SIG-M5 treated with dmso at 0.1 percent for 504 hours (cell line): Measurements from ENCODE around the gene RARS2.
"Not testable (repeated sequence)": the region's sequence is repeated elsewhere in the genome, so short reads cannot be mapped to it uniquely, and the experiment has no call there.

Source experiments
- DNase-seq: peaks from one replicate; lab custom pipeline; 2025; ENCODE audit not compliant: unreplicated experiment; lab: John Stamatoyannopoulos, UW

The RARS2 gene

DNA sequence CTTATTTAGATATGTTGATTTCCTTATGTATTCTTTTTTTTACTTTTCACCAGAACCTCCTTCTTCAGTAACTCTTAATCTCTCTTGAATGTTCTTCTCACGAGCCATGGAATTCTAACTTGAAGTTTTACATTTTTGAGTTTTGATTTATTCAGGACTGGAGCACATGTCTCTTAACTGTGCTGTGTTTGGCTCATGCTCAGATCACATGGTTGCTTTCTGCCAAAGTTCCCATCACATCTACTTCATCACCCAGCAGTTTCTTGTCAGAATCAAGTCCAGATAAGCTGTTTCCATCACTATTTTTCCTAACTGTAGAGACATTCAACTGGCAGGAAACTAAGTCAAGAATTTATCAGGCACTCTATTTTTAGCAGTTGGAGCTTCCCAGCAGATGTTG, 85.3 kb downstream of the RARS2 start:
- no peak for DNase-seq

DNA sequence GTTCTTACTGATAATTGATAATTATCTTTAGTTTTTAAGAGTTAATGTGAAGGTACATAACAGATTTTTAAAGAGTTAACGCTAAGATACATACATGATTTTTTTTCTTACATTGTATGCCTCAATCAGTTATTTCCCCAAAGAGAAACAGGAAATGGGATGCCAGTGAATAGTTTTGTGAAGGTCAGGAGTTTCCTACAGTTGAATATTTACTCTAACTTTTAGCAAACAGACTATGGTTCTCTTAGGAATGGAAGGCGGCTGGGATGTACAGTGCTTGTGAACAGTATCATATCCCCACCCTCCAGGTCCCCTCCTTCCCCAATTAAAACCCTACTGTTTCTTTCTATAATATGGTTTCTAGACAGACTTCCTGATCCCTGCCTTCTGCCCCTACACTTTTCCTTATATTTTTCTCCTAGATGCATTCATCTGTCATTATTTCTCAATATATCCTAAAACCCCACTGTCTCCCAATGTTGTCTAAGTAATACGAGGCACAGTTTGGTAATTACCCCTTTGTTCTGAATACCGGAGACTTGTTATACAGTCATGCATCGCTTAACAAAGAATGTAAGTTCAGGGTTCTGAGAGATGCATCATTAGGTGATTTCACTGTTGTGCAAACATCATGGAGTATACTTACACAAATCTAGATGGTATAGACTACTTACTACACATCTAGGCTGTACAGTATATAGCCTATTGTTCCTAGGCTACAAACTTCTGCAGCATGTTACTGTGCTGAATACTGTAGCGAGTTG, 87.8 kb downstream of the RARS2 start:
- DNase-seq, result no peak

DNA sequence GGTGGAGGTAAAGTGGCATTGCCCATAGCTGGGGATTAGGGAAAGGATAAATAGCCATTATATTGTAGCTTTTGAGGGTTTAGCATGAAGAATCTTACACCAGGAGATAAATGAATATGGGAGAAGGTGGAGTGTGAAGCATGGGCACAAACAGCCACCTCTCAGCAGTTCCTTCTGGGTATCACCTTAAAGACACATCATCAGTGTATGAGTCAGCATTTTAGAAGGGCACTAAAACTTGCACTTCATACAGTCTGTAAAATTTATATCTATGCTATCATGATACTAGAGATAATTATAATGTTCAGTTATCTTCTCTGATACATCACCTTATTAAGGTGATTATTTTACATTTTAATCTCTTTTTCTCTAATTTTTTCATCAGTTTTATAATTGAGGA, 91.7 kb downstream of the RARS2 start:
- no peak for DNase-seq

DNA sequence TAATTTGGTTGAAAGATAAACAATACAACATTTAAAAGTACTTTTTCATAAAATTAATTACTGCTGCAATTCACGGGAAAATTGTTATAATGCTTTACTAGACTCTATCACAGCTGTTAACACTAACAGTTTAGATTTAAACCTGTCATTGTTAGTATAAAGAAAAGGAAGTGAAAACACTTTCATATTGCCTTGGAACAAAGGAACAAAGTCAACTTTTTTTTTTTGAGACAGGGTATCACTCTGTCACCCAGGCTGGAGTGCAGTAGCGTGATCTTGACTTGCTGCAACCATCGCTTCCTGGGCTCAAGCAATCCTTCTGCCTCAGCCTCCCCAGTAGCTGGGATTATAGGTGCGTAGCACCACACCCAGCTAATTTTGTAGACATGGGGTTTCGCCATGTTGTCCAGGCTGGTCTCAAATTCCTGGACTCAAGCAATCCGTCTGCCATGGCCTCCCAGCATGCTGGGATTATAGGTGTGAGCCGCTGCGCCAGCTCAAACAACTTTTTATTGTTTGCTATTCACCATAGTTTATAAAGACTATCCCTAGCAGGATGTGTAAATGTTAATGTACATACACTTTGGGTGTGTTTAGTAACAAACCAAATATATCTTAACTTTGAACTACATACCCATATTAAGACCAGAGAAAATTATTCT, 94.9 kb downstream of the RARS2 start:
- DNase-seq, result no peak

DNA sequence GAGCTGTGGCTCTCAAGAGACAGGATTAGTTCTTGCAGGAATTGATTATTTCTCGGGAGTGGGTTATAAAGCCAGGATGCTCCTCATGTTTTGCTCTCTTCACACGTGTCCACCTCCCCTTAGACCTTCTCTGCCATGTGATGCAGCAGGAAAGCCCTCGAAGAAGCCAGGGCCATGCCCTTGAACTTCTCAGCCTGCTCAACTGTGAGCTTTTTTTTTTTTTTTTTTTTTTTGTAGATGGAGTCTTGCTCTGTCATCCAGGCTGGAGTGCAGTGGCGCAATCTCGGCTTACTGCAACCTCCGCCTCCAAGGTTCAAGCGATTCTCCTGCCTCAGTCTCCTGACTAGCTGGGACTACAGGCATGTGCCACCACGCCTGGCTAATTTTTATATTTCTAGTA, 100.5 kb downstream of the RARS2 start:
- not testable (repeated sequence) for DNase-seq

DNA sequence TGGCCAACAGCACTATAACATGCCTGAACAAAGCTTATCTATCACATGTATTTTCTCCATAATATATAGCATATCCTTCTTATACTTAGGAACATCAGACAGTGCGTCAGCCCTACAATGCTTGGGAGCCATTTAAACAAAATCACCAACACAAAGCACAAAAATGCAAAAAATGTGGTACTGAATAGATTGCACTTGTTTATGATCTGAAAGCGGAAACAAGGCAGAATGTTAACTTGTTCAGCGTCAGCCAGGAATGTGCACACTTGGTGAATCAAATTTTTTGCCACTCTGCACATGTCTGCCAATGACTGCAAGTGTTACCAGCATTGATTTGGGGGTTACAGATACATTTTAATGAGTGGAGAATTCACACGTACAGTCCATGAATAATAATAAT, 102.2 kb downstream of the RARS2 start:
- no peak for DNase-seq

DNA sequence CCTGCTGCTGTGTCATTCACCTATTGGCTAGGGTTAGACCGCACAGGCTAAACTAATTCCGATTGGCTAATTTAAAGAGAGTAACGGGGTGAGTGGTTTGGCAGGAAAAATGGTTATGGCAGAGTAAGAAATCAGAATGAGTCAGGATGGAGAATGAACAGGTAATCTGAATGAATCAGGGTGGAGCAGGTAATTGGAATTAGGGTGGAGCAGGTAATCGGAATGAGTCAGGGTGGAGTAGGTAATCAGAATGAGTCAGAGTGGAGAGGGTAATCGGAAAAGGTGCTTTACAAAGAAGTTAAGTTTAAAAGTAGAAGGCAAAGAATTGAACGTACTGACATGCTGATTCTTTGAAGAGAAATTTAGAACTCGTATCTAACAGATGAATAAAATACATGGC, 105.3 kb downstream of the RARS2 start:
- no peak for DNase-seq

DNA sequence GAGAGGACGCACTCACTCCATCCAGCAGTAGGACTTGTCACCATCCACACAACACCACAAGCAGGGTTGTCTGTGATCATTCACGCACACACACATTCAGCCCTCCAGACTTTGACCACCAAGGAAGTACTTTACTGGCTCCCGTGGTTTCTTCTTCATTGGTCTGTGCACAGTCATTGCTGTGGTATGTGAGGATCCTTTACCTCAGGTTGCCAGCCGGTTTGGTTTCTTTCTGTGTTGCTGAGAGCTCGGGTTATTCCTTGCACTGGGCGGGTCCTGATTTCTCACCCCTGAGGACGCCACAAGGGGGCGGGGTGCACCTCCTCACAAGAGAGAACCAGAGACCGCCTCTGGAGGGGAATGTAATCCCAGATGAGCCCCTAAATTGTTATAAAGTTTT, 105.9 kb downstream of the RARS2 start:
- peak; percentile 63 for DNase-seq

DNA sequence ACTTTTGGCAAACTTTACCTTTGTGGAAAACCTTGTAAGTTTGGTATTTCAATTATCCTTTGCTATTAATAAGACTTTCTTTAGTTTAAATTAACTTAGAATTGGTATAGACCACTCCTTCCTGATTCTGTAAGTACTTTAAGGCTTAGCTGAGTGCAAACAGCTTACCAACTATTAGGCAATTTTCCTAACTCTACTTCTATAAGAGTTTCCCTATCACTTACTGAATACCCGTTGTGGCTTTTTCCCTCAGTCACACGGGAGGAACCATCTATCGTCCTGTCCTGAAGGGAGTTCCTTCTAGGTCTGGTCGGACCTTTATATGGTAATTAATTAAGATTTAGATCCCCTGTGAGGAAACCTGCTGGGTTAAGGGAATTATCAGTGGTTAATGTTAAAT, 107.4 kb downstream of the RARS2 start:
- DNase-seq, result peak; percentile 87

DNA sequence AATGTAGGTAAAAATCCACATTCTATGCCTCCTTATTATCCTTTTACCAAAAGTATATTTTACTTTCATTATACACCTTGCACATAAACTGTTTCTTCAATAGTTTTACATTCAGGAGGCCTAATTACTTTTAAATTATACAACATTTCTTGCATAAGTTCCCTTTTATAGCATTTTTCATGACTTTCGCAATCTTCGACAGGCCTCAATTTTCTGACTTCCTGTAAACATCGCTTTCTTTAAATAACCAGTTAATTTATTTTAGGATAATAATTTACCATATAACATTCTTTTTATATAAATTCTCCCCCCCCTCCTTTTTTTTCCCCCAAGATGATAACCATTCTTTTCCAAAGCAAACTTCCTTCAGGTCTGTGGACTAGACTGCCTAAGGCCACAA, 107.9 kb downstream of the RARS2 start:
- DNase-seq, result peak; percentile 56

DNA sequence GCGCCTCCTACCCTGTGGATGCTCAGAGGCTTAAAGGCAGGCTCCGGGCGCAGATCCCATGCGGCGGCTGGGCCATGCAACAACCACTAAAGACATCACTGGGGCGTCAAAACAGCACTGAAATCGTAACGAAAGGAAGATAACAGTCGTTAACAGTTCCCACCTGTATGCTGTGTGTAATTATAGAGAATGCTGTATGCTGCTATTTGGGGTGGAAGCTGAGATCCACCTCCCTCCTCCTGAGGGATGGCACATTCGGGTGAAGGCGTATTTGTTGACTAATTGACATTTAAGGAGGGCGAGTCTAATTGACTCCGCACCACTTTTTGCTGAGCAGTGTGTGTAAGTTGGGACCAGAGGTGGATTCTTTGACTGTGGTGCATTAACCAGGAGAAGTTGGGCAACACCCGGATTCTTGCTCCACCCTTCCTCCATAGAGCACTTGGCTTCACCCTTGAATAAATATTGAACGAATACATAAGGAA, 116.3 kb downstream of the RARS2 start:
- peak; percentile 59 for DNase-seq

DNA sequence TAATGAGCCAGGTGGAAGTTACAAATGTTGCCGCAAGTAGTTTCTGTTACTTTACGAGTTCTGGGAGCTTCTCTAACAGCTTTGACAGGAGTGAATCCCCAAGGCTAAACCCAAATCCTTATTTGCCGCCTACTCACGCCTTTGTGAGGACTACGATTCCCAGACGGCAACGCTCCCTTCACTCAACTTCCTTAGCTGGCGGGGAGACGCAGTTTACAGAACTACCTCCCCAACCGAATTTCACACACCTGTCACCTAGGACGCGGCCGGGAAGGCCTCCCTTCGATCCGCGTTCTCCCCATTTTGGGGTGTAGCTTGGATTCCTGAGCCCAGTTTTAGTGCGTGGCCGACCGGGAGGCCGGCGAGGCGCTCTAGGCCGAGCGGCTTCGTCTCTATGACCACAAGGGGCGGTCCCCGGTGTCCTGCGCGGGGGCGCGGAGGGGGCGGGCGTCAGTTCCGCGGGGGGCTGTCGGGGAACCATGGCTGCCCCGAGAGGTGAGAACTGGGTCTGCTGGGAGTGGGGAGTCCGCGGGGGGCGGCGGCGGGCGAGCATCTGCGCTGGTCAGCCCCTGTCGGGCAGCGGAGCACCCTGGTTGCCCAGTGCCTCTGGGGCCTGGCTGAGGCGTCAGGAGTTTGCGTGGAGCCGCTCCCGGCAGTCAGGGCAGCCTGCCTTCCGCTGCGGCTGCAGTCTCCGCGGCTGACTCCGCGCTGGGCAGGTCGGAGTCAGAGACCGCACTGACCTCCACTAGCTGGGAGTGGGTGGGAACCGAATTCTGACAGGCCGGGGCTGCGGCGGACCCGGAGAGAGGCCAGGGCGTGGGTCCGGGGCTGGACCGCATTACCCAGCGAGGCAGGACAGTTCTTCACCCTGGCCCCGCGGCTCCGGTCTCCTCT, 117.0 kb downstream of the RARS2 start, which contains the start of gene SLC35A1:
SLC35A1 (plus strand) TSS at position 450 of the 894 bp plus-strand sequence; CDS start at position 480, 30 bp downstream.
- peak; percentile 76 for DNase-seq

DNA sequence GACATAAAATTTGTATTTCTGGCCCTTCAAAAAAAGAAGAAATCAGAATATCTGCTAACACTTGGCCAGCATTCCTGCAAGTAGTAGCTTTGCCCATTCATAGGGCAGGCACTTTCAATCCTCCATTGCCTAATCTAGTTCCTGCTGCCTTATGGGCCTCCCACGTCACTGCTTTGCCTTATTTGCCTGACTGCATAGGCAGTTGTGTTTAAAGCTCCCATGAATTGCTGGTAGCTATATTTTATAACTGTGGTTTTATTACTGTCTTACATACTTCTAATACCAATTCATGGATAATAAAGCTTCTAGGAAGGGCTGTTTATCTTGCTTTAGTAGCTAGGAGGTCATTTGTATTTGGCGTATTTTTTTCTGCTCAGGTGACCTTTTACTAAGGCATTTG, 124.7 kb downstream of the RARS2 start:
- DNase-seq, result no peak
